HT-29 (cell line): ENCODE results near the gene SCUBE1. TPM values are rescaled to one million over a fixed set of nuclear protein-coding genes. Genes with fewer than 3 reads are reported as not detected.
"Not testable (repeated sequence)": the region's sequence is repeated elsewhere in the genome, so short reads cannot be mapped to it uniquely, and the experiment has no call there.

Experiments used
- DNase-seq: peaks from one replicate; pipeline ENCODE4 v3.0.0-alpha.2; 2015; ENCODE audit warnings: low spot score
- total RNA-seq: library from RNA; depleted of rRNA; stranded (reverse); fragments of >200 nt; shearing (Covaris generic); gene quantifications from 2 replicates; pipeline ENCODE4 v1.2.3, GENCODE V29; 2014

SCUBE1 gene
- total RNA-seq, 1 experiment from 2014 or later = 0.03 TPM

DNA sequence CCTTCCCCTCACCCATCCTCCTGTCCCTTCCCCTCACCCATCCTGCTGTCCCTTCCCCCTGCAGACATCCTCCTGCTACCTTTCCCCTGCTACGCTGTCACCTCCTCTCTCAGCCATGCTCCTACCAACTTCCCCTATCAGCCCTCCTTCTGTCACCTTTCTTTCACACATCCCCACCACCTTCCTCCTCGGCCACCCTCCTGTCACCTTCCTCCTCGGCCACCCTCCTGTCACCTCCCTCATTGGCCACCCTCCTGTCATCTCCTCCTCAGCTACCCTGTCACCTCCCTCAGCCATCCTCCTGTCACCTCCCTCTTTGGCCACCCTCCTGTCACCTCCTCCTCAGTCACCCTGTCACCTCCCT, 62.7 kb downstream of the SCUBE1 start:
- DNase-seq = not testable (repeated sequence)

GRCh38 chr22:43279867-43280522, 63.2 kb downstream of the SCUBE1 start:
- no peak for DNase-seq

DNA sequence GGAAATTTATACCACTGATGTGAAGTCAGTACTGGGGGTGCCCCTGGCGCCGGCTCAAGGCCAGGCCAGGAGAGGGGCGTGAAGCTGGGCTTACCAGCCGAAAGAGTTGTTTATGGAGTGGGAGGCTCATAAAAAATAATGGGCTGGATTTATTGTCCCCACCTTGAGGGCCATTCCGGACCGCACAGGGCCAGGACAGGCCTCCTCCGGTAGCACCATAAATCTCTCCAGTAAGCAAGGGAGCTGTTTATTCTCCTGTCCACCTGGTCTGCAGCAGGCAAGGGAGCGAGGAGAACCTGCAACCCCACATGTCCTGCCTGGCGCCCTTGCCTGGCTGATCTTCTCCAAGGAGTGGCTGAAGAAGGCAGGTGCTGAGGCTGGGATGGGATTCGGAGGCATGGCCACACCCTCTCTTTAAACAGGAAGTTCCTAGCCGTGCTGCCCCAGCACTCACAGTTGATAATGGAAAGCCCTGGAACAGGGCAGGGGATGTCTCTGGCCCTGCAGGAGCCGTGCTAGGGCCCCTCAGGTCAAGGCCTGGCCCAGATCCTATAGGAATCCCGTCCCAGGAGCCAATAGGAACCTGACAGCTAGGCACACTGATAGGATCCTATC, 65.1 kb downstream of the SCUBE1 start:
- DNase-seq = no peak

DNA sequence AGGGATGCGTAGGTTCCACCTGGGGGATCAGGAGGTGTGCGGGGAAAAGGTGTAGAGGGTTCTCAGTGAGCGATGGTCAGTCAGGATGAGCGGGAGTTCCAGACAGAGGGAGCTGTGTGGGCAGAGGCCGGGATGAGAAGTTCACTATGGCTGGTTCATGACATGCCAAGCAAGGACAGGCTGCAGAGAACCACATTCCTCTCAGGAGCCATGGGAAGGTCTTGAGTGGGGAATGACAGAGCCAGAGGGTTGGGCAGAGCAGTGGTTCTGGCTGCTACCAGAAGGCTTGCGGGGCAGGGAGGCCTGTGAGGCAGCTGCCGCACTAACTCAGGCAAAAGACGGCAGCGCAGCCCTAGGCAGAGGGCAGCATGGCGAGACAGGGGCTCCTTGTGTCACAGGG, 66.1 kb downstream of the SCUBE1 start:
- DNase-seq = no peak

- no peak for DNase-seq
Observed at GRCh38 chr22:43276321-43276720, 66.9 kb downstream of the SCUBE1 start.

GRCh38 chr22:43275545-43276317, 67.4 kb downstream of the SCUBE1 start:
- DNase-seq = peak; percentile 35

DNA sequence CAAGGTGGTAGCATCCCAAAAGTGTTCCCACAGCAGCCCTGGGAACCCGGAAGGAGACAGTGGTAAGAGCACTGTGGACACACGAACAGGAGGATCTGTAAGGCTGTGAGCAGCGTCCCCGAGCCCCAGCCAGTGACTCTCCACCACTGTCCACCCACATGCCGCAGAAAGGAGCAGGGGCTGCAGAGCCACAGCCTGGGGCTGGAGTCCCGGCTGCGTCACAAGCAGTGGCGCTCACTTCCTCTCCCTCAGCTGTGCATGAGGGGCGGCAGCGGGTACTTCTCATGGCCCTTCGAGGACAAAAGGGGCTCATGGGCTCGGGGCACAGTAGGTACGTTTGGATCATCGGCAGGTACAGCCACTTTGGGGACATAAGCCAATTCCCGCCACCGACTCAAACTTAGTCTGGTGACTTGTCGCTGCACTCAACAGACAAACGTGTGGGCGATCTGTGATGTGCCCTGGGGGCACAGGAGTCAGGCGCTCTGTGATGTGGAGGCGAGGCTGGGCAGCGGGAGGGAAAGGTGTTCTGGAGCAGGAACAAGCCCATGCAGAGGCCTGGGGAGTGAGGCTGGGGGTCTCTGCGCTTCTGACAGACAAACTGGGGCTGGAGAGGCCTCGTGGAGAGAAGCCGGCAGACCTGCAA, 68.5 kb downstream of the SCUBE1 start:
- no peak for DNase-seq

- peak; percentile 60 for DNase-seq
Observed at GRCh38 chr22:43273902-43274484, 69.2 kb downstream of the SCUBE1 start.

DNA sequence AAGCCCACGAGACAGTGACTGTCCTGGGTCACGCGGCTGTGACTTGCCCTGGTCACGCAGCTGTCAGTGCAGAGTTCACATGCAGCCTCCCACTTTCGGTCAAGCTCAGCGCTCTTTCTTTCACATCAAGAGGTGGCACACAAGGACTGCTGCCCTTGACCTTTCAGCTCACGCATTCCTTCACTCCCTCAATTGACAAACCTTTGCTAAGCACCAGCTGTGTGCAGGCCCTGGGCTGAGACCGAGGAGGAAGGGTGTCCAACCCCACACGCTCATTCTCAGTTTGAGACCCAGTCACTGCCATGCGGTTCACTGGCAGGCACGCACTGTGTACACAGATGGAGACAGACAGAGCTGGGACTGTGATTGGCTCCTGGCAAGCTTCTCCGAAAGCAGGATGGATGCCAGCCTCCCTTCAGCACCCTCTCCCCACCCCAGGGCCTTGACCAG, 70.3 kb downstream of the SCUBE1 start:
- no peak for DNase-seq

DNA sequence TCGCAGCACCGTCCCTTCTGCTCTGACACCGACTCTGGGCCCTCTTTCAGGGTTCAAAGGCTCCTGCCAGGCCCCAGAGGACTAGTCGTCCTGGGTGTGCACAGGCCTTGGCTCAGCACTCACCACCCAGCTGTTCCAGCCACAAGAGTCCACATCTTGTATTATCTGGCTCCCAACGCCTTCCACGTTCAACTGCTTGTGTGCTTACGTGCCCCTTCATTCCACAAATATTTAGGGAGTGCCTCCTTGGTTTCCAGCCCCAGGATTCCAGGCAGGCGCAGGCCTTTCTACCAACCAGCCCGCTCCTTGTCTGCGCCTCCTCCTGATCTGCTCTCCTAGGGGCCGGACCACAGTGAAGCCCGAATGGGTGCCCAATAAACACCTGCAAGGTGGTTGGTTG, 70.9 kb downstream of the SCUBE1 start:
- DNase-seq = no peak

DNA sequence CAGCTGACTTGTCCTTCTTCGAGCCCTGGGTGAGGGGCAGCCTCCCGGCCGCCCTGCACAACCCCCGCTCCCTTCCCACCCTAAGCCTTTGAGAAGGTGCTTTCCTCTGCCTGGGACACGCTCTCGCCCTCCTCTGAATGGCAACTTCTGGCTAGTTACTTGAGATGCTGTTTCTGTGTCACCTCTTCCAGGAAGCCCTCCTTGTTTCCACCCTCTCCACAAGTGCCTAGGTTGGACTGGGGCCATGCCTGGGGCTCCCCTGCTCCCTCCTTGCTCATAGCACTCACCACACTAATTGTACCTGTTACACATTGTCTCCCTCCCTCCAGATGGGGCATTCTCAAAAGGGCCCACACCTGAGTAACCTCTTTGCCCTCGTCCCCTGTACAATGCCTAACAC, 72.2 kb downstream of the SCUBE1 start:
- no peak for DNase-seq

GRCh38 chr22:43270314-43270908, 72.8 kb downstream of the SCUBE1 start:
- DNase-seq = no peak

GRCh38 chr22:43269646-43270045, 73.5 kb downstream of the SCUBE1 start:
- DNase-seq = no peak

GRCh38 chr22:43269246-43269645, 73.9 kb downstream of the SCUBE1 start:
- DNase-seq = no peak

GRCh38 chr22:43267981-43268660, 75.1 kb downstream of the SCUBE1 start:
- DNase-seq = no peak

- no peak for DNase-seq
Observed at GRCh38 chr22:43267332-43267980, 75.7 kb downstream of the SCUBE1 start.

GRCh38 chr22:43266076-43266475, 77.1 kb downstream of the SCUBE1 start:
- no peak for DNase-seq

- peak; percentile 58 for DNase-seq
Observed at GRCh38 chr22:43263645-43264514, 79.3 kb downstream of the SCUBE1 start.

DNA sequence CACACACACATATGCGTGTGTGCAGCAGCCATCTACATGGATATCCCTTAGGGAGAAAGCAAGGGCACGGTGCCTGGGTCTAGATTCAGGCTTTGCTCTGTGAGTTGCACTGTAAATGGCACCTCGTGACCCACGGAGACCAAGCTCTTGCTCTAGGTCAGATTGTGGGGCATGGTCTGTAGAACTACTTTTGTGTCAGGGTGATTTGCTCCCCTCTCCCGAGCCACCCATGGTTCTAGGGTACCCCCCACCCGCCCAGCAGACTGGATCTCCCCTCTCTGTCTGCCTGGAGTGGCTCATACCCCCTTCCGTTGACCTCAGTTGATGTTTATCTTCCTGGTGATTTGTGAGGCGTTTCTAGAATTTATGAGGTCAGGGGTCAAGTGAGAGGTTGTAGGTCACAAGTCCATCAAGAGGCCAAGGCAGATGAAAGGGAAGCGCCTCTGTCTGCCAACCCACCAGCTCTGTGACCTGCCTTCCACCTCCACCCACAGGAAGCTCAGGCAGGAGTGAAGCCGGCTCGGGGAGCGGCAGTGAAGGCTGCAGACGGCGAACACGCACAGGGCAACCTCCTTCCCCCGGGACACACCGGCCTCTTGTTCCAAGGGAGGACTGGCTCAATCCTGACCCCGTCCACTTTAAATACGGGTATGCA, 80.1 kb downstream of the SCUBE1 start:
- DNase-seq = peak; percentile 35
